Measurements from ENCODE around the gene HERPUD1.
"Not testable (repeated sequence)": the region's sequence is repeated elsewhere in the genome, so short reads cannot be mapped to it uniquely, and the experiment has no call there.

The HERPUD1 gene

DNA sequence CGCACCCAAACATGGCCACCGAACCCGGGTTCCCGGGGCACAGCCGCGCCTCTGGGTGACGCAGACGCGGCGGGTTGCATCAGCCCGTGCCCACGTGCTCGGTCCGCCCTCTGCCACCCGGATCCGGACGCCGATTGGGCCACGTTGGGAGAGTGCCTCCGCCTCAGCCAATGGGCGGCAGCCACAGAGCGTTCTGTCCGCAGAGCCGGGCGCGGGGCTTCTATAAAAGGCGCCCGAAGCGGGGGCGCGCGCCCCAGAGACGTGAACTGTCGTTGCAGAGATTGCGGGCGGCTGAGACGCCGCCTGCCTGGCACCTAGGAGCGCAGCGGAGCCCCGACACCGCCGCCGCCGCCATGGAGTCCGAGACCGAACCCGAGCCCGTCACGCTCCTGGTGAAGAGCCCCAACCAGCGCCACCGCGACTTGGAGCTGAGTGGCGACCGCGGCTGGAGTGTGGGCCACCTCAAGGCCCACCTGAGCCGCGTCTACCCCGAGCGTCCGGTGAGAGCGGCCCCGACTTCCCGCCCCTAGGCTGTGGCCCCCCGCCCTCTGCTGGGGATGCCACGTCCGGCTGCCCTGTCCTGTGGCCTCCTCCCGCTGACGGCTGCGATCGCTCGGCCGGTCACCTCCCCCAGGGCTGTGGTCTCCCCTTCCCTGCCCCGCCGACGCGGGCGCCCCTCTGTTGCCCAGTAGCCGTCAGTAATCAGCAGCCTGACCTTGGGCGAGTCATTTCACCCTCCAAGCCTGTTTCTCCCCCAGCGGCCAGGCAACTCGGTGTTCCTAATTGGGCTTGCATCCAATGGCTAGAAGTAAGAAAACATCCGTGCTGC lies at the start of gene HERPUD1:
Gene HERPUD1 (plus strand): TSS at position 251 of the 829 bp plus-strand sequence. CDS start 103 bp downstream, at position 354.
- DNase-seq, result peak; percentile 99

DNA sequence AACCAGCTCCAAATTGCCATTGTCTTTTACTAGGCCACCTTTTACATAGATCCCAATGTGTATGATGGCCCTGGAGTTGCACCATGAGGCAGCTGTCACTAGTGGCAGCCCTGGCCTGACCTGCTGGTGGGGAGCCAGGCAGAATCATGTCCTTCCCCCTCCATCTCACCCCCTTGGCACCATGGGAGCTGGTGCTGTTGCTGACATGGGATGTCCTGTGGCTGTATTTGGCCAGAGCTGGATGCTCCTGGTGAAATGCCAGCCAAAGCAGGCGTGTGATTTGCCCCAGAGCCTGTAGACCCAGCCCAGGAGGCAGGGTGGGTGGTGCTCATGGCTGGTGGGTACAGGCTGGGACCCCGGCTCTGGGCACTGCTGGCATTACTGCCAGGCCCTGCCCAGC lies 48.4 kb upstream of the HERPUD1 start:
- ATAC-seq, result no peak
- DNase-seq, result no peak

More for the DNA sequence above, at the start of gene HERPUD1:
- ATAC-seq, result peak; percentile 96

DNA sequence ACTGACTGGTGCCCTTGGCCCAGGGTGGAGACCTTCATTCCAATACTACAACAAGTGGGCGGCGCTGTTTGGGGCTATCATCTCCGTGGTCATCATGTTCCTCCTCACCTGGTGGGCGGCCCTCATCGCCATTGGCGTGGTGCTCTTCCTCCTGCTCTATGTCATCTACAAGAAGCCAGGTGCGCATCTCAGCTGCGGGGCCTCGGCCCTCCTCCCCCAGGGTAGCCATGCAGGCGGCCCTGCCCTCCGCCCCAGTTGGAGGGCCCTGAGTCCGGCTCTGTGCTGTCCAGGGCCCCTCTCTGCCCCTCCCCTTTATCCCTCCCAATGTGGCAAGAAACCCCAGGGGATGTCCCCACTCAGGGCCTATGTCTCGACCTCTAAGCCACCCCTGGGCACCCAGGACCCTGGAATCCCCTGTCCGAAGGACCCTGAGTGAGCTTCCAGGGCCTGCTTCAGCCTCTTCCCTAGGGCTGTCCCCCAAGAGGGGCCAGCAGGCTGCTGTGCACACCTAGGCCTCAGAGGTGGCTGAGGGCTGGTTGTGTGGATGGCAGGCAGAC lies 47.8 kb upstream of the HERPUD1 start:
- ATAC-seq, result no peak
- no peak for DNase-seq

DNA sequence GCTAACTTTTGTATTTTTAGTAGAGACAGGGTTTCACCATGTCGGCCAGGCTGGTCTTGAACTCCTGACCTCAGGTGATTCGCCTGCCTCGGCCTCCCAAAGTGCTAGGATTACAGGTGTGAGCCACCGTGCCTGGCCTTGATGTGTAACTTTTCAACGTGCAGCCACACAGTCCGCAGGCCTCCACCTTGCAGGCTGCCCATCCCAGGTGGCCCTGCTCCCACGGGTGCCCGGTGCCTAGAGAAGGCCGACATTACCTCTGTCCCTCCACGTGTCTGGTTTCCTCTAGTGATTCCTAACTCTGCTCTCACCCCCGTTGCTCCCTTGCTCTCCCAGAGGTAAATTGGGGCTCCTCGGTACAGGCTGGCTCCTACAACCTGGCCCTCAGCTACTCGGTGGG lies 47.0 kb upstream of the HERPUD1 start:
- not testable (repeated sequence) for ATAC-seq

GRCh38 chr16:56885446-56886162 lies 46.3 kb upstream of the HERPUD1 start:
- no peak for ATAC-seq
- no peak for DNase-seq

More for the DNA sequence above, 47.0 kb upstream of the HERPUD1 start:
- not testable (repeated sequence) for DNase-seq

- ATAC-seq (no peak), DNase-seq (no peak)
Observed at GRCh38 chr16:56886296-56886695, 45.6 kb upstream of the HERPUD1 start.

DNA sequence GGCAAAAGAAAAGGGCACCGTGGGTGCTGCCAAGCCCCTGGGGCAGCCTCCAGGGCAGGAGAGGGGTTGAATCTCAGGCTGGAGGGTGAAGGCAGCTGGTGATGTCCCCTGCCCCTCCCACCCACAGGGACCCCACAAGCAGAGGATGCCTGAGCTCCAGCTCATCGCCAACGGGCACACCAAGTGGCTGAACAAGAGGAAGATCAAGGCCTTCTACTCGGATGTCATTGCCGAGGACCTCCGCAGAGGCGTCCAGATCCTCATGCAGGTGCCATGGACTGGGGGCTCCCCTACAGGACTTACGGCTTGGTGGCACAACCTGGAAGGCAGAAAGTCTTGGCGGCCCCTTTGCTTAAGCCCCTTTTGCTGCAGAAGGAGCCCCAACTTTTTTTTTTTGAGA lies 45.1 kb upstream of the HERPUD1 start:
- DNase-seq, result no peak
- no peak for ATAC-seq

DNA sequence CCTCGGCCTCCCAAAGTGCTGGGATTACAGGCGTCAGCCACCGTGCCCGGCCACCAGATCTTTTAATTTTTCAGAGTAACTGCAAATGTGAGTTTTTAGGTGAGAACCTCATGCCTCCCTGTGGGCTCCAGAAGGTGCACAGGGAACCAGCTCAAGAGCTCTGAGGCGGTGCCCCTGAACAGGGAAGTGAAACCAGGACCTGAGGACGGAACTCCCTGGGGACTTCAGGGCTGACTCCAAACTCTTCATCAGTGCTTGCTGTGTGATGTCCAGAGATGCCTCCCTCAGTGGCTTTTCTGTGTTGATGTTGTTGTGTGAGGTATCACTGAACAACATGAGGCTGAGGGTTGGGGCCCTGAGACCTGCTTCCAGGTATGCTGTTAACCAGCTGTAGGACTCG lies 43.1 kb upstream of the HERPUD1 start:
- DNase-seq, result no peak

GRCh38 chr16:56889206-56889605 lies 42.7 kb upstream of the HERPUD1 start:
- ATAC-seq, result no peak
- no peak for DNase-seq

More for the DNA sequence above, 43.1 kb upstream of the HERPUD1 start:
- ATAC-seq, result no peak

GRCh38 chr16:56891685-56892084 lies 40.3 kb upstream of the HERPUD1 start:
- DNase-seq, result no peak
- no peak for ATAC-seq

DNA sequence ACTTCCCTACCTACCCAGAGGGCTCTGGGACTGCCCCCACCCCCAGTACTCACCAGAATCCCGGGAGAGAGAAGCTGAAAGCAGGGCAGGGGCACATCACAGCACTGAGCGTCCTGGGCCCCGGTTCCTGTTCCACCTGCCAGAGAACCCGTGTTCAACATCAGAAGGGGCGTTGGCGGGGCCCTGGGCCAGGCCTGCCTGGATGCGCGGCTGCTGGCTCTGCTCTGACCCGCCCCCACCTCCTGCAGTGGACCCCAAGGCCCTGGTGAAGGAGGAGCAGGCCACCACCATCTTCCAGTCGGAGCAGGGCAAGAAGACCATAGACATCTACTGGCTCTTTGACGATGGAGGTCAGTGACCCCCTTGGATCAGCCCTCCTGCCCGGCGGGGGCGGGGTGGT lies 39.2 kb upstream of the HERPUD1 start:
- no peak for ATAC-seq
- DNase-seq, result no peak

- no peak for DNase-seq
- no peak for ATAC-seq
Observed at GRCh38 chr16:56894331-56894917, 37.5 kb upstream of the HERPUD1 start.

GRCh38 chr16:56895813-56896212 lies 36.1 kb upstream of the HERPUD1 start:
- no peak for DNase-seq
- no peak for ATAC-seq

DNA sequence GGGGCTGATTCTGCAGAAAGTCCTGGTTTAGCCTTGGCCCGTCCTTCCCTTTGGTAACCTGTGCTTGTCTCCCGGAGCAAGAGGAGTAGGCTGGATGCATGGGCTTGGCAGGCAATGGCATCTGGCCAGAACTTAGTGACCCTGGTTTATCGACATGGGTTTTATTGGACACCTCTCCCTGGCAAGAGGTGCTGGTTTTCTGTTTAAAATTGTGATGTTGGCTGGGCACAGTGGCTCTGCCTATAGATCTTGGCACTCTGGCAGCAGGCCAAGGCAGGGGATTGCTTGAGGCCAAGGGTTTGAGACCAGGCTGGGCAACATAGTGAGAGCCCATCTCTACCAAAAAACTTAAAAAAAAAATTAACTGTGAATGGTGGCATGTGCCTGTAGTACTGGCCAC lies 35.7 kb upstream of the HERPUD1 start:
- ATAC-seq (no peak), DNase-seq (no peak)

- ATAC-seq (no peak), DNase-seq (no peak)
Observed at GRCh38 chr16:56897026-56897799, 34.7 kb upstream of the HERPUD1 start.

- peak; percentile 13 for DNase-seq
- peak; percentile 85 for ATAC-seq
Observed at GRCh38 chr16:56898847-56899246, 33.1 kb upstream of the HERPUD1 start.

DNA sequence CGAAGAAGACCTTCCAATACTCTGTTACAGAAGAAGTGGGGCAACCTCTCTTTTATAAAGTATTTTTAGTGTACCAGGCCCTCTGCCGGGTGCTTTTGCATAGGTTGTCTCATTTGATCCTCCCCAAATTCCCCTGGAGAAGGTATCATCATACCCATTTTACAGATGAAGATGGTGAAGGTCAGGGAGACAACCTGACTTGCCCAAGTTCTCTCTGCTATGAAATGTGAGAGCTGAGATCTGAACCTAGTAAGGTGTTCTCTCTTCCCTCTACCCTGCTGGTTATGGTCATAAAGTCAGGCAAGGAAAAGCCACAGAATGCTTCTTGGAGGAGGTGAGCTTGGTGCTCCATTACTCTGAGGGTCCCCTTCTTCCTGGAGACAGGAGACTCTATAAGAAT lies 28.1 kb upstream of the HERPUD1 start:
- ATAC-seq, result no peak
- DNase-seq, result no peak

- ATAC-seq (no peak), DNase-seq (no peak)
Observed at GRCh38 chr16:56907401-56907800, 24.5 kb upstream of the HERPUD1 start.

DNA sequence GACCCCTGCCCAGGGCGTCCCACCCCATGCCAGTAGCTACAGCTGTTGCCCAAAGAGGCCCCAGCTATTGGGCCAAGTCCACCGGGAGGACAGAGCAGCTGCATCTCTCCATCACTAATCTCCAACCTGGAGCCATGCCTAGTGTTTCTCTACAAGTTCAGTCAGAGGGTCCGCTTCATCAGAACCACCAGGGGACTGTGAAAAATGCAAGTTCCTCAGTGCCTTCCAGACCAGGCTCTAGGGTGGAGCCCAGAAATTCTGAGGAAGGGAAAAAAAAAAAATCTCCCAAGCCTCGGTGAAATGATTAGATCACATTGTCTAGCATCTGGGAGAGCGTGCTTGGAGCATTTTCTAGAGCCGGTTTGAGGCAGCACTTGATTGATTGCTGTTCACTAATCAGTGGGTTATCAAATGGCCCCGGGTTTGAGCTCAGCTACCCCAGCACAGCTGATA lies 22.4 kb upstream of the HERPUD1 start:
- DNase-seq, result no peak
- ATAC-seq, result no peak

- ATAC-seq (no peak), DNase-seq (no peak)
Observed at GRCh38 chr16:56910112-56910511, 21.8 kb upstream of the HERPUD1 start.

- DNase-seq (peak; percentile 27), ATAC-seq (peak; percentile 39)
Observed at GRCh38 chr16:56910654-56911539, 21.0 kb upstream of the HERPUD1 start.
